Keratinocyte (primary cell): ENCODE data around the gene TEX19.

Experiments used
- EZH2 ChIP-seq: IDR thresholded peaks from one replicate; pipeline ENCODE4 v1.6.1; 2012; ENCODE audit warnings: inconsistent platforms, mild to moderate bottlenecking, low read length, moderate library complexity
- TF ChIP-seq, protein P1 (sequence below), 3 experiments: IDR thresholded peaks in 1 of 3; conservative IDR thresholded peaks in 1 of 3; optimal IDR thresholded peaks in 1 of 3; 2 replicates in 2 of 3; 3 replicates in 1 of 3; pipeline versions ENCODE3 to v1.5.1; 2011; ENCODE audit warnings: low read length in 3 of 3, mild to moderate bottlenecking in 3 of 3, moderate library complexity in 2 of 3, control low read depth in 1 of 3, inconsistent platforms in 1 of 3; ENCODE audit not compliant: insufficient read depth in 2 of 3; ENCODE audit errors: extremely low read depth in 1 of 3

DNA sequence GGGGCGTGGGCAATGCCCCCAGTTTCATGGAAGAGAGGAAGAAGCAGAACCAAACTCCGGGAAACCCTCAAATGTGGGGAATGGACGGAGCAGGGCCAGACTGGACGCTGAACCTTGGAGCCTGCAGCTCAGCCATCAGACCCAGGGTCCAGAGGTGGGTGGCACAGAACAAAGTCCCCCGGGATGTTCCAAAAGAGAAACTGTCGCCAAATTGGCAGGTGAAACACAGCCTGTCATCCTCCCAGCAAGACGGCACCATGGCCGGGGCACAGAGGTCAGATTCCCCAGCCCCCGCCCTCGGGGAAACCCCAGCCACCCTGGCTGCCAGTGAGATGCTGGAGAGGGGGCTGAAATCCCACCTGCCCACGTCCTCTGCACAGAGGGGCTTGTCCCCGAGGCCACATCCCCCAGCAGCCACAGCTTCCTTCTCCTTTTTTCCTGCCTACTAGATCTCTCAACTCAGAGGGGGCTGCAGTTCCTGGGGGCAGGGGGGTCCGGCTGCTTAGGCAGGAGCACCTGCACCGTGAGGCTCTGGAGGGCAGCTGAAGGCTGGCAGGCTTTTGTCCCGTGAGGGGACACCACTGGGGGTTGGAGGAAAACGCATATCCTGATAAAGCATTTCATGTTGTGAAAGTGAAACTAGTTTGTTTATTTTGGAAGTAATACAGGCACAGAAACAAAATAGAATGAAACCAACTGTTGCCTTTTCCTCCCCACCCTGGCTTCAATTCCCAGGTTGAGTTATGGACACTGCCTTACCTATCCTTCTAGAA lies 24.2 kb upstream of the TEX19 start:
- TF ChIP-seq, protein P1, sequence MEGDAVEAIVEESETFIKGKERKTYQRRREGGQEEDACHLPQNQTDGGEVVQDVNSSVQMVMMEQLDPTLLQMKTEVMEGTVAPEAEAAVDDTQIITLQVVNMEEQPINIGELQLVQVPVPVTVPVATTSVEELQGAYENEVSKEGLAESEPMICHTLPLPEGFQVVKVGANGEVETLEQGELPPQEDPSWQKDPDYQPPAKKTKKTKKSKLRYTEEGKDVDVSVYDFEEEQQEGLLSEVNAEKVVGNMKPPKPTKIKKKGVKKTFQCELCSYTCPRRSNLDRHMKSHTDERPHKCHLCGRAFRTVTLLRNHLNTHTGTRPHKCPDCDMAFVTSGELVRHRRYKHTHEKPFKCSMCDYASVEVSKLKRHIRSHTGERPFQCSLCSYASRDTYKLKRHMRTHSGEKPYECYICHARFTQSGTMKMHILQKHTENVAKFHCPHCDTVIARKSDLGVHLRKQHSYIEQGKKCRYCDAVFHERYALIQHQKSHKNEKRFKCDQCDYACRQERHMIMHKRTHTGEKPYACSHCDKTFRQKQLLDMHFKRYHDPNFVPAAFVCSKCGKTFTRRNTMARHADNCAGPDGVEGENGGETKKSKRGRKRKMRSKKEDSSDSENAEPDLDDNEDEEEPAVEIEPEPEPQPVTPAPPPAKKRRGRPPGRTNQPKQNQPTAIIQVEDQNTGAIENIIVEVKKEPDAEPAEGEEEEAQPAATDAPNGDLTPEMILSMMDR (optimal IDR thresholded peaks at IDR 0.05 in 1 of 3, IDR thresholded peaks at IDR 0.05 in 1 of 3, conservative IDR thresholded peaks at IDR 0.05 in 1 of 3; ENCODE audit: extremely low read depth in 1 of 3, insufficient read depth in 2 of 3, low read length in 3 of 3): no peak
- no peak for TF ChIP-seq EZH2
